Transverse colon (tissue), 4 donors: ENCODE results near the gene MTR. TPM values are rescaled to one million over a fixed set of nuclear protein-coding genes. Genes with fewer than 3 reads are reported as not detected.

Experiments used
- DNase-seq: peaks from one replicate; pipeline ENCODE4 v3.0.0-alpha.2; 2019
- H3K27ac ChIP-seq, 4 donors: fragments of 200-600 bp; sonication (generic); 2 replicates each; pipeline ENCODE4 v1.5.1; 2016 to 2018; ENCODE audit warnings: inconsistent platforms in 4 of 4
- H3K27me3 ChIP-seq: fragments of 200-600 bp; sonication (generic); 2 replicates; pipeline ENCODE4 v1.5.1; 2017; ENCODE audit warnings: inconsistent platforms
- H3K36me3 ChIP-seq, 4 donors: fragments of 200-600 bp; sonication (generic); 2 replicates each; pipeline ENCODE4 v1.5.1; 2017 to 2019; ENCODE audit warnings: inconsistent platforms in 4 of 4
- H3K4me1 ChIP-seq, 4 donors: fragments of 200-600 bp; sonication (generic); 2 replicates each; pipeline ENCODE4 v1.5.1; 2017 to 2020; ENCODE audit warnings: inconsistent platforms in 4 of 4
- H3K4me3 ChIP-seq, 4 donors: fragments of 200-600 bp; sonication (generic); 1 replicate in 1 of 4; 2 replicates in 3 of 4; pipeline versions ENCODE4 v1.5.1 to v1.6.1; 2017 to 2019; ENCODE audit warnings: inconsistent platforms in 4 of 4
- H3K9me3 ChIP-seq, 2 donors: fragments of 200-600 bp; sonication (generic); 2 replicates each; pipeline ENCODE4 v1.5.1; 2017 to 2019; ENCODE audit warnings: inconsistent platforms in 2 of 2
- CTCF ChIP-seq, 5 experiments: fragments of 200-600 bp in 3 of 5; fragments of 450-650 bp in 2 of 5; sonication (generic) in 3 of 5; IDR thresholded peaks; 1 replicate in 2 of 5; 2 replicates in 3 of 5; pipeline ENCODE4 v1.5.1; 2016 to 2017; ENCODE audit warnings: antibody characterized with exemption in 5 of 5, inconsistent platforms in 3 of 5, mild to moderate bottlenecking in 2 of 5, moderate library complexity in 1 of 5
- EP300 ChIP-seq: sonication (generic); formaldehyde crosslinking; IDR thresholded peaks from one replicate; pipeline ENCODE4 v1.6.1; 2017; ENCODE audit warnings: antibody characterized with exemption, low read depth
- POLR2A ChIP-seq: fragments of 450-650 bp; IDR thresholded peaks from one replicate; pipeline ENCODE4 v1.6.1; 2016; ENCODE audit warnings: antibody characterized with exemption, mild to moderate bottlenecking, moderate library complexity
- POLR2AphosphoS5 ChIP-seq, 3 donors: sonication (generic); formaldehyde crosslinking; IDR thresholded peaks; one replicate each; pipeline ENCODE4 v1.6.1; 2016; ENCODE audit warnings: antibody characterized with exemption in 3 of 3
- WGBS, 2 donors: methylation state at CpG; one replicate each; pipeline ENCODE4 v1.1.5; 2018; ENCODE audit warnings: low coverage in 1 of 2; 5-methylcytosine and 5-hydroxymethylcytosine counted together
- in situ Hi-C, 4 donors: fragments of 200-750 bp; cut with MboI; loops; one replicate each; pipeline versions ENCODE4 v1.15.0 to v1.15.1; 2017; ENCODE audit warnings: low sequenced_read_pairs in 3 of 4, low pct_ligation_motif_present in 1 of 4, low pct_unique_long_range_greater_than_20kb in 1 of 4
- intact Hi-C: fragments of 100-400 bp; cut with DNase I; formaldehyde crosslinking; loops from one replicate; pipeline ENCODE4 v1.15.1; 2023; ENCODE audit warnings: low total_unique reads
- total RNA-seq, 4 donors: library from RNA; depleted of rRNA; stranded (reverse); fragments of >200 nt; gene quantifications; one replicate each; pipeline ENCODE4 v1.1.0, GENCODE V29; 2016

The MTR gene
- 10 to 100 TPM; 10.1 to 18.4 (median 12.6) TPM for total RNA-seq

GRCh38 chr1:236795035-236795756, at the start of gene MTR:
Gene MTR, plus strand, starts transcription at chr1:236795292. Its CDS starts 412 bp downstream, at chr1:236795704.
- Histone ChIP-seq H3K9me3 (no peaks in the 10 kb centered on the region), H3K27me3 (no peaks in the 10 kb centered on the region), H3K4me1 (peaks cover 6 to 24% (median 22%) of the 10 kb centered on the region in 4 donors), H3K36me3 (no peaks in the 10 kb centered on the region), H3K4me3 (peak within 1 kb of the TSS; percentile 60 to 86 (median 66)), H3K27ac (peak within 1 kb of the TSS; percentile 85 to 94 (median 90))
- WGBS, 2 donors = 1% methylated on average over 62 of the region's 67 CpGs; no CpG with 5 or more reads in 1 of the 2 donors
- in situ Hi-C loops (loop anchor here in 1 of 4 donors (10.0 kb wide), 1 partner anchor 190 kb away; the partner anchor contains the start of gene HEATR1), intact Hi-C loops (no loop called here)
- DNase-seq = peak; percentile 98
- peak; percentile 89 for TF ChIP-seq POLR2A
- TF ChIP-seq POLR2AphosphoS5 (IDR thresholded peaks at IDR 0.05) = peak; percentile 94 to 95 (median 95)
- no peak for TF ChIP-seq CTCF (IDR thresholded peaks at IDR 0.05)
- TF ChIP-seq EP300 = no peak

GRCh38 chr1:236746785-236747184, 48.3 kb upstream of the MTR start:
- no peaks in the 10 kb centered on the region for H3K27me3 ChIP-seq
- TF ChIP-seq CTCF (IDR thresholded peaks at IDR 0.05) (no peak), POLR2A (no peak), EP300 (no peak), POLR2AphosphoS5 (IDR thresholded peaks at IDR 0.05) (no peak)
- no peaks in the 10 kb centered on the region for H3K4me1 ChIP-seq
- in situ Hi-C loops = no loop called here
- no peaks in the 10 kb centered on the region for H3K9me3 ChIP-seq
- 78 to 100% methylated on average over 2 to 5 of the region's 5 CpGs for WGBS, 2 donors
- intact Hi-C loops = no loop called here
- no peak overlapping the region for H3K4me3 ChIP-seq
- DNase-seq = no peak
- no peaks in the 10 kb centered on the region for H3K36me3 ChIP-seq
- no peak overlapping the region for H3K27ac ChIP-seq

GRCh38 chr1:236747311-236747985, 47.6 kb upstream of the MTR start:
- Histone ChIP-seq H3K9me3 (no peaks in the 10 kb centered on the region), H3K27me3 (no peaks in the 10 kb centered on the region), H3K4me3 (no peak overlapping the region), H3K36me3 (no peaks in the 10 kb centered on the region), H3K27ac (no peak overlapping the region), H3K4me1 (no peaks in the 10 kb centered on the region)
- WGBS, 2 donors = 85 to 93% methylated on average over 6 of the region's 6 CpGs
- DNase-seq = no peak
- no peak for TF ChIP-seq EP300
- no peak for TF ChIP-seq POLR2A
- TF ChIP-seq POLR2AphosphoS5 (IDR thresholded peaks at IDR 0.05) = no peak
- no peak for TF ChIP-seq CTCF (IDR thresholded peaks at IDR 0.05)
- intact Hi-C loops = no loop called here
- in situ Hi-C loops = no loop called here

GRCh38 chr1:236748268-236748870, 46.7 kb upstream of the MTR start:
- Histone ChIP-seq H3K36me3 (no peaks in the 10 kb centered on the region), H3K27ac (no peak overlapping the region), H3K9me3 (no peaks in the 10 kb centered on the region), H3K4me1 (no peaks in the 10 kb centered on the region), H3K27me3 (no peaks in the 10 kb centered on the region), H3K4me3 (no peak overlapping the region)
- TF ChIP-seq EP300 (no peak), CTCF (IDR thresholded peaks at IDR 0.05) (no peak), POLR2AphosphoS5 (IDR thresholded peaks at IDR 0.05) (no peak), POLR2A (no peak)
- in situ Hi-C loops (no loop called here), intact Hi-C loops (no loop called here)
- no peak for DNase-seq
- 42 to 74% methylated on average over 3 to 5 of the region's 5 CpGs for WGBS, 2 donors
